Neural progenitor cell (in vitro differentiated cells): ENCODE results near the gene UBXN6.

Experiments
- CTCF ChIP-seq: fragments of 200-600 bp; sonication (generic); IDR thresholded peaks from 2 replicates; pipeline ENCODE4 v1.5.1; 2017; ENCODE audit warnings: antibody characterized with exemption, mild to moderate bottlenecking
- EZH2 ChIP-seq: fragments of 200-600 bp; sonication (generic); IDR thresholded peaks from 2 replicates; pipeline ENCODE4 v1.6.1; 2017; ENCODE audit warnings: antibody characterized with exemption, mild to moderate bottlenecking, moderate library complexity
- EZH2phosphoT487 ChIP-seq: fragments of 200-600 bp; sonication (generic); IDR thresholded peaks from 2 replicates; pipeline ENCODE4 v1.6.1; 2017; ENCODE audit warnings: antibody characterized with exemption

GRCh38 chr19:4483385-4483784 is 25.8 kb upstream of the UBXN6 start:
- no peak for TF ChIP-seq CTCF
- TF ChIP-seq EZH2phosphoT487: no peak
- TF ChIP-seq EZH2: no peak
